GM19467 (cell line): ENCODE measurements around the gene TSC22D2.
A peak's percentile ranks its signal among the peaks of the same experiment; 100 is the strongest.

Experiments
- ATAC-seq: cut with Tn5 transposase; IDR thresholded peaks from one replicate; pipeline ENCODE4 v1.9.1; 2021; ENCODE audit warnings: mild to moderate bottlenecking, moderate library complexity; ENCODE audit not compliant: unreplicated experiment

The TSC22D2 gene

DNA sequence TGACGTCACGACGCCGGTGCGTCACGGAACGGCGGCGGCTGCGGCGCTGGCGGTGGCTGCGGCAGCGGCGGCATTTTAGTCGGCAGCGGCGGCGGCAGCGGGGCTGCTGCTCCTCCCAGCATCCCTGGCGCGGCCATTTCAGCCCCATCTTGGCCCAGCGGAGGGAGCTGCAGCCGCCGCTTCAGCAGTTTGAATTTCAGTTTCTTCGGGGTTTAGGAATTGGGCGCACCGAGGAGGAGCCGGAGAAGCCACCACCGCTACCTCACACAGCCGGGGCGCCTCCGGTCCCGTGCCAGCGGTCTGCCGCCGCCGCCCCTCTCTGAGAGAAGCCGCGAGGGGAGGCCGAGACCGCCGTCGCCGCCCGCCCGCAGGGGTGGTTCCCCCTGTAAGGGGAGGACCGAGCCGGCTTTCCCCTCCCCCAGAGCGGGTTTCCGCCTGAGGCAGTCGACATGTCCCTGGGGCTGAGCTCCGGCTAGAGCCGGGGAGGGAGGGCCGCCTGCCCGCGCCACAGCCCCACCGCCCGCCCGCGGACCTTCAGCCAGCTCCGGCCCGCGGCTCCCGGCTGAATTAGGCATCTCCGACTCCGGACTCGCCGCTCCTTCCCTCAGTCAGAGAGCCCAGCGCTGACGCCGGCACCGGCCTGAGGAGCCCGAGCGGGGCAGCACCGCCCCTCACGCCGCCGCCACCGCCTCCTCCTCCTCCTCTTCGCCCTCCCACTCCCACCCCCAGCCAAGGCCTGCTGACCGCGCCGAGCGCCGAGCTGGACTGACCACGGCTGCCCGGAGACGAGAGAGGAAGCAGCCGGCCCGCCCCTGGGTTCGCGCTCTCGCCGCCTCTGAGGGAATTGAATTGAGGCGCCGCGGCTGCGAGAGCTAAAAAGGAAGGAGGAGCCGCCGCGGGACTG lies at the start of gene TSC22D2:
Gene TSC22D2, plus strand, starts transcription at position 78 of the 904 bp plus-strand sequence. CDS start 1,053 bp downstream, outside the sequence.
- ATAC-seq, result peak; percentile 54

DNA sequence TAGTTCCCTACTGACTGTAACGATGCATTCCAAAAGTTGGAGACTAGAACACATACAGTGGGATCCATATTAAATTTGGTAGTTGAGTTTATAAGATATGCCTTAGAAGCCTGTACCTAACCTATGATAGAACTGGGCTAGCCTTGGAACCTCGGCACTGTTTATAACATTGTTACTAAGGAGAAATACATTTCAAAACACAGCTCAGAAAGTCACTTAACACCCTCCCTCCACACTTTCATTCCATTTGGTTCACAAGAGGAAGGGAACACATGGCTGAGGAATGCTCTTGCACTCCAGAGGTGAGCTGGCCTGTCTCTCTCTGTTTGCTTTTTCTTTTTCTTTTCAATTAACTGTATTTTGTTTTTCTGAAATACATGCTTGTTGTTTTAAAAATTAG lies 48.7 kb upstream of the TSC22D2 start:
- no peak for ATAC-seq

DNA sequence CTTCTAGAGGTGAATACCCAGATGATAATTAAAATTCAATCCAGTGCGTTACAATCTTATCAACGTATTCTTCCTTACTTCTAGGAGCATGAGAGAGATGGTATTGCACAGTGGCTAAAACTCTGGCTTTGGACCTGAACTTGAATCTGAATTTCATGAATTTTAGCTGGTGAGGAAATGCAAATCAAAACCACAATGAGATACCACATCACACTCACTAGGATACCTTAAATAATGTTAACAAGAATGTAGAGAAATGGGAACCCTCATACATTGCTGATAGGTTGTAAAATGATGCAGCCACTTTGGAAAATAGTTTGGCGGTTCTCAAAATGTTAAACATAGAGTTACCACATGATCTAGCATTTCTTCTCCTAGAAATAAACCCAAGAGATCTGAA lies 47.1 kb upstream of the TSC22D2 start:
- no peak for ATAC-seq

DNA sequence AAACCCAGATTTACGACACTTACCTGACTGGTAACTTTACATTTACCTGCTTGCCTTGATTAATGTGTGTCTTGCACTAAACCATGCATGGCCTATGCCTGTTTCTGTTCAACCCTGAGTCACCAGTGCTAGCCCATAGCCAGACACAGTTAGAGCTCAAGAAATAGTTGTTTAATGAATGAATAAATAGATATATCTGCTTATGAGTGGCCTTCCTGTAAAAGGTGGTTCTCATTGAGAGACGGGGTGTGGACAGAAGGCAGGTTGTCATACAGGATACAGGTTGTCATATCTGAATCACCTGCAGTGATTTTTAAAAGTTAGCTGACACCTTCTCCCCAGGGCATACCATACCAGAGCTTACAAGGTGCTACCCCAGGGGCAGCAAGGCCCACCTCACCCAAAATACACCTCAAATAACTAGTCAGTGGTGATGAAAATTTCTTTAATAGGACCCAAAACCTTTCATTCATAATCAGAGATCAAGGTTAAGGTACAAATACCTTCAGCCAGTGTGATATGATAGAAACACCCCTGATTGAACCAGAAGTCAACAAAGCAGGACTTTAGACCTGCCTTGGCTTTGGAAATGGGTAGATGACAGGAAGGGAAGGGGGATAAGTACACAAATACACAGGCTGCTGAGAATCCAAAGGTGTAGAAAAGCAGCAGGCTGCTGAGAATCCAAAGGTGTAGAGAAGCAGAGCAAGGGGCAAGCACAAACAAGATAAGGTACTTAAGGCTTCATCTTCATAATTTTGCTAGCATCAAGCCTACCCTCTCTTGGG lies 45.4 kb upstream of the TSC22D2 start:
- ATAC-seq, result no peak

DNA sequence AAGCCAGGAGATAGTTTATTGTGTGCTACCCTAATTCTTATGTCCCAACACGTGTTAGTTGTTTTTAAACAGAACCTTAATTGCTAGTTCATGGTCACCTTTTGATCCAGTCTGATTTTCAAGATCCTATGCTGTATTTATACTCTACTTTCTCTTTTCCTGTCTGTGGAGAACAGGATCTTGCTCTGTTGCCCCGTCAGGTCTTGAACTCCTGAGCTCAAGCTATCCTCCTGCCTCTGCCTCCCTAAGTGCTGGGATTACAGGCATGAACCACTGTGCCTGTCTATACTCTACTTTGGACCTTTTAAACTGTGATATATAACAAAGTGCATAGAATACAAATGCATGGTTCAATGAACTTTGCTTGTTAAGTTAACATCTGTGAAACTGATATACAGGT lies 44.7 kb upstream of the TSC22D2 start:
- no peak for ATAC-seq

DNA sequence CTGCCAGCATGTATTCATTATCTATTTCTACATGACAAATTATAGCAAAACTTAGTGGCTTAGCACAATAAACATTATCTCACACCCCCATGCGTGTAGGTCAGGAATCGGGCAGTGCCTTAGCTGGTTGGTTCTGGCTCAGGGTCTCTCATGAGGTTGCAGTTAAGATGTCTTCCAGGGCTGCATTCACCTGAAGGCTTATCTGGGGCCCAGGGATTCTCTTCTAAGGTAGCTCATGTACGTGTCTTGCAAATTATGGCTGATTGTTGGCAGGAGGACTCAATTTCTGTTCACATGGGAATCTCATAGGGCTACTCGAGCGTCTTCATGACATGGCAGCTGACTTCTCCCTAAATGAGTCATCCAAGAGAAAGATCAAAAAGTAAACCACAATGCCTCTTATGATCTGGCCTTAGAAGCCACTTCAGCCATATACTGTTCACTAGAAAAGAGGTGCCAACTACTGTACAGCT lies 42.9 kb upstream of the TSC22D2 start:
- no peak for ATAC-seq

DNA sequence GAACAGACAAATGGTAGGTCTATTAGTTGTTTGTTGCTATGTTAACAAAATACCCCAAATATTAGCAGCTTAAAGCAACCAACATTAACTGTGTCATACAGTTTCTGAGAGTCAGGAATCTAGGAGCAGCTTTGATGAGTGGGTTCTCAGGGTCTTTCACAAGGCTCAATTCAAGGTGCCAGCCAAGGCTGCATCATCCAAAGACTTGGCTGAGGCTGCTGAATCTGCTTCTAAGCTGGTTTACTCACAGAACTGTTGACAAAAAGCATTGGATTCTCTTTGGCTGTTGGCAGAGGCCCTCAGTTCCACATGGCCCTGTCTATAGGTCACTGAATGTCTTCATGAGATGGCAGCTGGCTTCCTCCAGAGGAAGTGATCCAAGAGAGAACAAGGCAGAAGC lies 40.3 kb upstream of the TSC22D2 start:
- ATAC-seq, result no peak

DNA sequence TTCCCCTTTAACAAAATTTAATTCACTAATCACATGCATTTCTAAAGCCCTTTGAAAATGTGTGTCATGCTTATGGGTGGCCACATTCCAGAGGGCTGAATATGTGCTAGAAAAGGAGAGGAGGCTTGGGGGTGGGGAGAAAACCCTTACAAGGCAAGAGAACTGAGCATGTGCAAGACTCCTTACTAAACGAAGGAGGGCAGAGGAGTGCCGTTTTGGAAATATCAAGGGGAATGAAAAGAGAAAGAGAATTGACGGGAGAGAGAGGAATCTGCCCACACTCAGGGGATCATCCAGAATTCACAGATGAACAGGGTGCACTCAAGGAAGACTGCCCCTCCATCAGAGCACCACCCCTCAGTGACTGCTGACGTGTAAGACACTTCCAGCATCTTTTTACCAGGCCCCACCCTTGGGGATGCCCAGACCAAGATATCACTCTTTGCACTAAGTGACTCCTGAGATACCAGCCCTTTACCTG lies 37.9 kb upstream of the TSC22D2 start:
- no peak for ATAC-seq

DNA sequence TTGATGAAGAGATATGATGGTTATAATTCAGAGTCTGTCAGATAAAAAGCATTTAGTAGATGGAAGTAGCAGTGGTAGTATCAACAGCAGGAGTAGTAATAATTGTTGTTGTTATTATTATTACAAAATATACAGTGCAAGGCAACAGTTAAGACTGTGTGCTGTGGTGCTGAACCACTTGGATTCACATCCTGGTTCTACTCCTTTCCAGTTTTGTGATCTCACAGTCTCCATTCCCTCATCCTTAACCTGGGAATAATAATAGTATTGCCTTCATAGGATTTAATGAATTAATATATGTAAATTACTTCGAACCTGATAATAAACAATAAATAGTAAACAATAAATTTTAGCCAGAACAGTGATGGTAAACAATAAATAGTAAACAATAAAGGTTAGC lies 37.1 kb upstream of the TSC22D2 start:
- no peak for ATAC-seq

DNA sequence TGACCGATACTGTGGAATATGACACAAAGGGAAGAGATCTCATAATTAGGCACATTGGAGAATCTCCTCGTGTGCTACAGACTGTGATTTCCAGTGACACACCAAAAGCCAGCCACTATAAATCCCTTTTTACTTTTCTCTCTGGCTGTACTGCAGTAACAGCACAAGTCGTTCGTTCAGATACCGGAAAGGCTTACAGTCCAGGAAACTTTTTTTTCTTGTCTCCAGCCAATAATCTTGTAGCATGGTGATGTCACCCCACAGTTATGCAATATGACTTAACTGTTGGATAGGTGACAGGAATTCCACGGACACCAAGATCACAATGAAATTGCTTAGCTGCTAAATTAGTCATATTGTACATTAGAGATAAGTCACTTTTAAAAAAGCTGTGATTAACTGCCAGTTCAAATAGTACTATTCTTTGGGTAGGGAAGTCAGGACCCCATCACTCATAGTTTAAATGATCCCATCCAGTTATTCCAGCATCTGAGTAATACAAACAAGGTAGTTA lies 36.3 kb upstream of the TSC22D2 start:
- ATAC-seq, result no peak

DNA sequence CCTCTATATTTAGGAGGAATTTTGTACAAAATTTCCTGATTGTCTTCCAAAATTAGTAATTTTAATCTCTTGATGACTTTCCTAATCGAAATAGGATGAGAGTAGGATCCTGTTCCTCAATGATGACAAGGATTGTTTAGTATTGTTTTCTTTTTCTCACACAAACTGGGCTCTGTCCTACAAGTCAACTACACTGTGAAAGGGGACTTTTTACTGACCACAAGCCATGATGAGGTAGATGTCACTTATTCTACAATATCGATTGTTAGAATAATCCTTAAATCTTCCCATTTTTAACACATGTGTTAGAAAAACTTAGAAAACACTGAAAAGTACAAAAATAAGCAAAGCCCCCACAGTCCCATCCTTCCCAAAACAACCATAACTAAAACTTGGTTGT lies 35.8 kb upstream of the TSC22D2 start:
- no peak for ATAC-seq

DNA sequence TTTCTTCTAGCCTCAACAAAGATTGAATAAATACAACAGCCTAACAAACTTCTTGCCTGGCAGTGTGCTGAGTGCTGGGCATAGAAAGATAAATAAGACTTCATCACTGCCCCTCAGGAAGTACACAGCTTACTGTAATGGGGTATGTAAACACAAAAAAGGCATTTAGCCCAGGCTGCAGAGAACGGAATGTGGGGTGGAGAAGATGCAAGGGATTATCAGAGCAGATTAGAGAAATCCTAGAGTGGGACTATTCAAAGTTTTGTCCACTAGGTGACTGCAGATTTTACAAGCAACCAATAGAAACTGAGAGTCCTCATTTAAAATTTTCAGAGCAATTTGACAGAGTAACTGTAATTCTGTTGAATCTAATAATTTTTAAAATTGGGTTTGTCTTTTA lies 35.4 kb upstream of the TSC22D2 start:
- ATAC-seq, result no peak

DNA sequence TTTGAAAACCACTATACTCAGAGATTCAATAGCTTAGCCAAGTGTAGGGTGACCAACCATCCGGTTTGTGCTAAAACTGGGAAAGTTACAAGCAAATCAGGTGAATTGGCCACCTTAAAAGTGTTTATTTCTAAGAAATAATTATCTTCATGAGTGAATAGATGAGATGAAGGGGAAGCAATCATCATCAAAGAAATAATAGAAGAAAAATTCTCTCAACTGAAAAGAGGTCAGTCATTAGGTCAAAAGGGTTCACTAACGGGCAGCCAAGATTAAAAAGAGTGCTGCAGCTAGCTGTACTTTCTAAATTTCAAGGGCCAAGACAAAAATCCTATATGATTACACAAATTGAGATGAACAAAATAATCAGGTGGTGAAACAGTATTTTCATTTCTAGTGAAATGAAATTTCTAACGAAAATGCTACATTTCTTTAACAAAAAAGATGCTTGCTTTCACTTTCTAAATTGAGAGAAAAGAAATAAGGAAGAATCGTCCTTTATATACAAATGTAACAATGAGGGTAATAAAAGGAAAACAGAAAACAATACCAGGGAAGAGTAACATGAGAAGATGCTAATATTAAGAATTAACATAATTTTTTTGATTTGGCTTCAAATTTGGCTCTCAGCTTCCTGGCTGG lies 34.7 kb upstream of the TSC22D2 start:
- ATAC-seq, result no peak

DNA sequence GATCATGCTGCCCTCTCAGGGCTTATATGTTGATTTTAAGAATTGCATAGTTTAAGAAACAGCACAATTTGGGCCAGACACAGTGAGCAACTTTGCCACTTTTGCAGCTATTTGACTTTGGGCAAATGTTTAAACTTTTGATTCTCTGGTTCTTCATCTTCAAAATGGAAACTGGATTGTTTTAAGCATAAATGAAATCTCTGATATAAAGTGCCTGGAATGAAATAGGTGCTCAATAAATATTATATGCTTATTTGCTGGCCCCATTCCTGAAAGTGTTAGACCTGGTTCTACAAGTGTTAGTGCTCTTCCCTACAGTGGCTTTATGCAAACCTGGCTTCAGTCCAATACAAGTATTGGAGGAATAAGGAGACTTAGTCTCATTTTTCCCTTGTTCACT lies 33.1 kb upstream of the TSC22D2 start:
- no peak for ATAC-seq

DNA sequence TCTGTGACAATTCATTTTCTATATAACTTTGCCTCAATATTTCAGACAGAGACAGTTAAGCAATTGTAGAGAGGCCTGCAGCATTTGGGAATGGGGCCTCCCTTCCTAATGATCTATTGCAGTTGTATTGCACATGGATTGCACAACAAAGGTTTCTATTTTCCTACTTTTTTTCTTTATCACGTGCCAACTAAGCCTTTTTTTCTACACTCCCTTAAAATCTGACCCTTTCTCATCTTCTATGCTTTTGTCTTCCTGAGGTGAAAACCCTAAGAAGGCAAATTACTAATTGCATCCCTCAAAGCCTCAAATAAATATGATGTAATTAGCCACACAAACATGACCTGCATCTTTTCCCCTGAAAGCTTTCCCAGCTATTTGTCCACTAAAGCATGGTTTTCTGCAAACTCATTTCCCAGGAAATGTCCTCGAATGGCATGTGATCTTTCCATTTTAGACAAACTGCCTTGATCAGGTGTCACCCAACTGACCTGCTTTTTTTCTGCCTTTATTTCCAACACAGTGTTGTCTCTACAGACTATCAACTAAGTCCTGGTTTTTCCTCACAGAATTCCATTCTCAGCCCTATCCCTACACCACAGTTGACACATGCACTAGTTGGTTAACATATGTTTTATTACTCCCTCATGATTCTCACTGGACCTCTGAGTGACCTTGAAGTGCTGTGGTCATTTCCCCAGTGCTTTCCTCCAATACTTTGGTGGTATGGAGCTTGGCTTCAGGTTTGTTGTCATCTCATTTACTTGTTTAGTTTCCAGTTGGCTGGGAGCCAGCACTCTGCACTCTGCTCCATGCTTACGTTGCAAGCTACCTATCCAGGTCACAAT lies 31.9 kb upstream of the TSC22D2 start:
- no peak for ATAC-seq

DNA sequence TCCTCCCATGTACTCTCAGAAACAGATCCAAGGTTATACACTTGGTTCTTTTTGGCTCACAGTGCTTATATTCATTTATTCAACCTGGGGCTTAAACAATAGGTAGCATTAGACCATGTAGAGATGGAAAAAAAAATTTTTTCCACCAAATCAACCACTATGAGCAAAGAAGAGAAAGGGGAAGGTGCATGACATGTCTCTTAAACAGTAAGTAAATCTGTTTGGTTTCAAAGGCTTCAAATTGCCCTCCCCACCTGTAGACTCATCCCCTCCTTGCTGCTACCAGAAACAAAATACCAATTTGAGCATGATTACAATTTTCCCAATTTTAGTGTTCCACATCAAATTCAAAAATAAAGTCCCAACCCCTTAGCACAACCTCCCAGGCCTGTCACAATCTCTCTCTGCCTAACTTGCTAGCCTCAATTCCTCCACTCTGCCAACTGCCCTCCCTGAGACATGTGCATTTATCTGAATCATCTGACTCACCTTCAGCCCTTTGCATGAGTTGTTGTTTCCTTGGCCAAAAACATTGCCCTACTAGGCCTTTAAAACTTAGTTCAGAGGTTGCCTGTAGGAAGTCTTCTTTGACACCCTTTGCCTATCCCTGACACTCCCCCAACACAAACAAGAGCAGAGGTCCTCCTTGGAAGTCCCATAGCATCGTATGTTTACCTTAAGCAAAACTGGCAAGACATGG lies 30.3 kb upstream of the TSC22D2 start:
- ATAC-seq, result no peak

DNA sequence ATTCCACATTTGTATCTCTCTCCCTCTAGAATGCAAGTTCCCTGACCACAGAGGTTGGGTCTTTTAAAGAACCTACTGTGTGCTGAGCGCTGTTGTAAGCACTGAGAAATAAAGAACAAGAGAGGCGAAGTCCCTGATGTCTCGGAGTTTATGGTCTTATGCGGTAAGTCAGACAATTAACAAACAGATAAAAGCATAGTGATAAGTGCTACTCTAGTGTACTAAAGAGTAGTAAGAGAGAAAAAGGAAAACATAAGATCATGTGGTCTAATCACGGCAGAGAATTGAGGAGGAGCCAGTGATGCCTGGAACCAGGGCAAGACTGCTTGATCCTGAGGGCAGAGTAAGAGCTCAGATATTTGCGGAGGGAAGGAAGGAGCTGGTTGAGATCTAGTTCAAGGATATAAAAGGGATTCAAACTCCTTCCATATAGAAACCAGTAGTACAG lies 29.8 kb upstream of the TSC22D2 start:
- ATAC-seq, result no peak

DNA sequence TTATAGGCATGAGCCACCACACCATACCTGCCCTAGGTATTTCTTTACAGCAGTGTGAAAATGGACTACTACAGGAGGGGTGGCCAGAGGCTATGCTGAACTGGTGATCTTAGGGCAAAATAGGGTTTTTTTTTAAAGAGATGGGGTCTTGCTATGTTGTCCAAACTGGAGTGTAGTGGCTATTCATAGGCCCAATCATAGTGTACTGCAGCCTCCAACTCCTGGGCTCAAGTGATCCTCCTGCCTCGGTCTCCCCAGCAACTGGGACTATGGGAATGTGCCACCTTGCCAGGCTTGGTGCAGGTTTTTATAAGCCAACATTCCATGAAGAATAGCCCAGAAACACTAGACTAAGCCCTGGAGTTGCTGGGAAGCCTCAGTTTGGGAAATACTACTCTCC lies 28.6 kb upstream of the TSC22D2 start:
- ATAC-seq, result no peak
